Stomach smooth muscle (tissue), 2 donors: ENCODE results near the gene COMTD1.
"Not testable (repeated sequence)": the region's sequence is repeated elsewhere in the genome, so short reads cannot be mapped to it uniquely, and the experiment has no call there.

Source experiments
- H3K27ac ChIP-seq: one replicate; pipeline ENCODE4 v1.7.0; 2013; ENCODE audit warnings: mild to moderate bottlenecking, low read length, inconsistent platforms
- H3K27me3 ChIP-seq, 2 donors: one replicate each; pipeline ENCODE4 v1.7.0; 2013; ENCODE audit warnings: low read length in 2 of 2; ENCODE audit not compliant: insufficient read depth in 2 of 2, control insufficient read depth in 1 of 2
- H3K36me3 ChIP-seq, 2 donors: one replicate each; pipeline ENCODE4 v1.7.0; 2013; ENCODE audit warnings: low read length in 2 of 2; ENCODE audit not compliant: control insufficient read depth in 2 of 2, insufficient read depth in 2 of 2
- H3K4me1 ChIP-seq: one replicate; pipeline ENCODE4 v1.7.0; 2013; ENCODE audit warnings: low read length; ENCODE audit not compliant: control insufficient read depth, insufficient read depth
- H3K4me3 ChIP-seq, 2 donors: one replicate each; pipeline ENCODE4 v1.7.0; 2013; ENCODE audit warnings: low read length in 2 of 2
- H3K9ac ChIP-seq, 2 donors: one replicate each; pipeline ENCODE4 v1.7.0; 2013; ENCODE audit warnings: low read length in 2 of 2, mild to moderate bottlenecking in 1 of 2
- H3K9me3 ChIP-seq, 2 donors: one replicate each; pipeline ENCODE4 v1.7.0; 2013; ENCODE audit warnings: low read length in 2 of 2; ENCODE audit not compliant: control insufficient read depth in 2 of 2
- donor health status: healthy.
- donor health status: Pancreatic carcinoma.

COMTD1 gene

GRCh38 chr10:75231672-75232581 lies 3.8 kb downstream of the COMTD1 start:
- peaks cover 29% of the 10 kb centered on the region for H3K4me1 ChIP-seq
- H3K27ac ChIP-seq = no peak overlapping the region
- no peak overlapping the region for H3K4me3 ChIP-seq
- H3K9ac ChIP-seq = no peak overlapping the region
- no peaks in the 10 kb centered on the region for H3K27me3 ChIP-seq
- no peaks in the 10 kb centered on the region for H3K9me3 ChIP-seq
- H3K36me3 ChIP-seq = peaks cover 14 to 18% of the 10 kb centered on the region in 2 donors

- Histone ChIP-seq H3K4me3 (no peak overlapping the region), H3K27ac (no peak overlapping the region), H3K27me3 (no peaks in the 10 kb centered on the region), H3K36me3 (peaks cover 16 to 24% of the 10 kb centered on the region in 2 donors), H3K4me1 (peaks cover 38% of the 10 kb centered on the region), H3K9me3 (no peaks in the 10 kb centered on the region), H3K9ac (no peak overlapping the region)
Measured at GRCh38 chr10:75230600-75231038, 5.1 kb downstream of the COMTD1 start.

- peaks cover 38% of the 10 kb centered on the region for H3K4me1 ChIP-seq
- peaks cover 16 to 25% of the 10 kb centered on the region in 2 donors for H3K36me3 ChIP-seq
- no peaks in the 10 kb centered on the region for H3K9me3 ChIP-seq
- no peak overlapping the region for H3K4me3 ChIP-seq
- no peak overlapping the region for H3K9ac ChIP-seq
- no peak overlapping the region for H3K27ac ChIP-seq
- no peaks in the 10 kb centered on the region for H3K27me3 ChIP-seq
Measured at GRCh38 chr10:75229971-75230370, 5.8 kb downstream of the COMTD1 start.

GRCh38 chr10:75228834-75229233 lies 6.9 kb downstream of the COMTD1 start:
- Histone ChIP-seq H3K4me3 (no peak overlapping the region), H3K9ac (no peak overlapping the region), H3K27me3 (no peaks in the 10 kb centered on the region), H3K36me3 (peaks cover 20 to 32% of the 10 kb centered on the region in 2 donors), H3K9me3 (no peaks in the 10 kb centered on the region), H3K27ac (no peak overlapping the region), H3K4me1 (peaks cover 41% of the 10 kb centered on the region)

- no peaks in the 10 kb centered on the region for H3K9me3 ChIP-seq
Measured at GRCh38 chr10:75228278-75228677, 7.5 kb downstream of the COMTD1 start.

GRCh38 chr10:75226656-75227055 lies 9.1 kb downstream of the COMTD1 start:
- Histone ChIP-seq H3K9ac (peak overlapping the region in 1 of 2 donors; percentile 13), H3K9me3 (no peaks in the 10 kb centered on the region), H3K36me3 (peaks cover 35 to 38% of the 10 kb centered on the region in 2 donors), H3K4me1 (peaks cover 43% of the 10 kb centered on the region), H3K27ac (peak overlapping the region; percentile 58), H3K27me3 (no peaks in the 10 kb centered on the region), H3K4me3 (no peak overlapping the region)

More at GRCh38 chr10:75228278-75228677, 7.5 kb downstream of the COMTD1 start:
- Histone ChIP-seq H3K4me1 (peaks cover 39% of the 10 kb centered on the region), H3K36me3 (peaks cover 26 to 37% of the 10 kb centered on the region in 2 donors), H3K4me3 (no peak overlapping the region), H3K9ac (no peak overlapping the region), H3K27ac (no peak overlapping the region), H3K27me3 (no peaks in the 10 kb centered on the region)

GRCh38 chr10:75226095-75226494 lies 9.7 kb downstream of the COMTD1 start:
- Histone ChIP-seq H3K9me3 (no peaks in the 10 kb centered on the region), H3K4me3 (peak overlapping the region in 1 of 2 donors; percentile 20), H3K4me1 (peaks cover 43% of the 10 kb centered on the region), H3K9ac (no peak overlapping the region), H3K27me3 (no peaks in the 10 kb centered on the region), H3K36me3 (peaks cover 32 to 35% of the 10 kb centered on the region in 2 donors), H3K27ac (peak overlapping the region; percentile 58)

GRCh38 chr10:75223507-75223906 lies 12.2 kb downstream of the COMTD1 start:
- H3K4me3 ChIP-seq = no peak overlapping the region
- H3K4me1 ChIP-seq = peaks cover 43% of the 10 kb centered on the region
- H3K9ac ChIP-seq = no peak overlapping the region
- no peaks in the 10 kb centered on the region for H3K9me3 ChIP-seq
- H3K27me3 ChIP-seq = no peaks in the 10 kb centered on the region
- H3K36me3 ChIP-seq = peaks cover 40 to 48% of the 10 kb centered on the region in 2 donors
- H3K27ac ChIP-seq = peak overlapping the region; percentile 53

GRCh38 chr10:75221492-75221891 lies 14.3 kb downstream of the COMTD1 start:
- H3K4me3 ChIP-seq, H3K27ac ChIP-seq, H3K9me3 ChIP-seq, H3K27me3 ChIP-seq, H3K9ac ChIP-seq: not testable (repeated sequence)
- H3K36me3 ChIP-seq = peaks cover 51 to 52% of the 10 kb centered on the region in 2 donors
- peaks cover 31% of the 10 kb centered on the region for H3K4me1 ChIP-seq

- Histone ChIP-seq H3K27me3 (no peaks in the 10 kb centered on the region), H3K9ac (no peak overlapping the region), H3K4me1 (peaks cover 19% of the 10 kb centered on the region), H3K9me3 (no peaks in the 10 kb centered on the region), H3K27ac (no peak overlapping the region), H3K4me3 (no peak overlapping the region), H3K36me3 (peaks cover 53 to 55% of the 10 kb centered on the region in 2 donors)
Measured at GRCh38 chr10:75220274-75220673, 15.5 kb downstream of the COMTD1 start.

- H3K4me1 ChIP-seq = peaks cover 37% of the 10 kb centered on the region
- peak overlapping the region; percentile 13 to 100 for H3K9ac ChIP-seq
- peaks cover 15 to 22% of the 10 kb centered on the region in 2 donors for H3K36me3 ChIP-seq
- H3K27me3 ChIP-seq = no peaks in the 10 kb centered on the region
- no peak overlapping the region for H3K27ac ChIP-seq
- H3K4me3 ChIP-seq = peak overlapping the region; percentile 92 to 96
- H3K9me3 ChIP-seq = no peaks in the 10 kb centered on the region
Measured at GRCh38 chr10:75212343-75212742, 23.4 kb downstream of the COMTD1 start.
